Activated T-helper 9 cell treated with anti-CD3 and anti-CD28 coated beads, Interleukin-2, amount 50 U/mL, for 16 hours (primary cell): Measurements from ENCODE around the gene RHBDD3.
A peak's percentile ranks its signal among the peaks of the same experiment; 100 is the strongest.

Experiments used
- DNase-seq: peaks from one replicate; pipeline ENCODE4 v3.0.0-alpha.2; 2020; ENCODE audit warnings: low read depth

RHBDD3 gene

DNA sequence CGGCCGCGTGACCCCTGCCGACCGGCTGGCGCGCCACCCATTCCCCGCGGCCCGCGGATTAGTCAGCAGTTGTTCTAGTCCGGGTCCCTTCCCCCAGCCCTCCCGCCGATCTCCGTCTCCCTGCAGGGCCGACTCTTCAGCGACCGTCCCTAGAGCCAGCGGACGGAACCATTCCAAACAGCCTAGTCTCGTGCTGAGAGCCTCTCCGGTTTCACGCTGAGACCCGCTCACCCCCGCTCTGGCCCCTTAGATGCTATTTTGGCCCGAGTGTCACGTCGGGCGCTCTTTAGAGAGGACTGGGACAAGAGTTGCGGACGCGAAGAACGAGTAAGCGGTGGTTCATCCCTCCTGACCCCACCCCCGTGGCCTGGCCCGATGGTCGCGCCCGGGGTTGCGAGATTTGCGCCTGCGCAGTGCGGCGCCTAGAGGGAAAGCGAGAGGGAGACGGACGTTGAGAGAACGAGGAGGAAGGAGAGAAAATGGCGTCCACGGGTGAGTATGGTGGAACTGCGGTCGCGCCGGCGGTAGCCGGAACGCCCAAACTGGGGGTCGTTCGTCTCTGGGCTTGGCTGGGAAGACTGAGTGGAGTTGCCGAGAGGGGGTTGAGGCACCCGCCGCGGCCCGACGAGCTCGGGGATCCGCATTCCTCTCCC, at the start of gene RHBDD3, which contains the start of gene EWSR1:
TSS of gene RHBDD3 (minus strand) at position 124 of the 653 bp plus-strand sequence. CDS start 2,355 bp downstream, outside the sequence.
TSS of gene EWSR1 (plus strand) at position 411 of the 653 bp plus-strand sequence. CDS start at position 480, 69 bp downstream.
- peak; percentile 93 for DNase-seq

GRCh38 chr22:29316141-29316828, 48.5 kb upstream of the RHBDD3 start:
- no peak for DNase-seq

- DNase-seq = no peak
Measured at GRCh38 chr22:29315286-29316140, 47.7 kb upstream of the RHBDD3 start, which contains the start of gene RASL10A. Gene RASL10A (minus strand): TSS chr22:29315697. CDS start chr22:29315246, 451 bp downstream.

DNA sequence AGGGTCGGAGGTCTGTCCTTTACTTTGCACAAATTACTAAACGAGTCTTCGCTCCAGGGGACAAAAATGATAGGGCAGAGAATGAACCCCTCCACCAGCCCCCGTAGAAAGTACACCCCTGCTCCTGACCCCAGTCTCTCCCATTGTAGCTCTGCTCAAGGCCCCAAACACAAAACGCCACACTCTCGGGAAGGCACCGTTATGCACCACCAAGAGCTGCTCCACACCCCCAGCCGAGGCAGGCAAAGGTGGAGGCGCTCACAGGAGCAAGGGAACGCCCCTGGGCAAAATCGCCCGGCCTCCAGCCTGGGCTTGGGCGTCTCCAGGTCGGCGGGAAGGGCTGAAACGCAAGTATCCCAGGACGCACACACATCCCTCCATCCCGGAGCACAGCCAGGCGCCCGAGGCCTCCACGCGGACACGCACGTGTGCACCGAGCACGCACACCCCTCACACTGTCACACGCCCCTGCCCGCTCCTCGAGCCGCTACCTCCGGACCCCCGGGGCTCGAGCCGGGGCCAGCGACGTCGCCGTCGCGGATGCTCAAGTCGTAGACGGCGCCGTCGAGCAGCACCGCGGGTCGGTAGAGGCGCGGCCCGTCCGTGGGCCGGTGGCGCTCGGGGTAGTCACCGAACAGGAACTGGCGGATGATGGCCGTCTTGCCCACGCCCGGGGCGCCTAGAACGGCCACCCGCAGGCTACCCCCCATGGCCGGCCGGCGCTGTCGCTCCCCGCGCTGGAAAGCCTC, 46.9 kb upstream of the RHBDD3 start:
- DNase-seq = no peak

- no peak for DNase-seq
Measured at GRCh38 chr22:29313576-29314466, 46.0 kb upstream of the RHBDD3 start.

- DNase-seq = no peak
Measured at GRCh38 chr22:29313126-29313575, 45.4 kb upstream of the RHBDD3 start.

DNA sequence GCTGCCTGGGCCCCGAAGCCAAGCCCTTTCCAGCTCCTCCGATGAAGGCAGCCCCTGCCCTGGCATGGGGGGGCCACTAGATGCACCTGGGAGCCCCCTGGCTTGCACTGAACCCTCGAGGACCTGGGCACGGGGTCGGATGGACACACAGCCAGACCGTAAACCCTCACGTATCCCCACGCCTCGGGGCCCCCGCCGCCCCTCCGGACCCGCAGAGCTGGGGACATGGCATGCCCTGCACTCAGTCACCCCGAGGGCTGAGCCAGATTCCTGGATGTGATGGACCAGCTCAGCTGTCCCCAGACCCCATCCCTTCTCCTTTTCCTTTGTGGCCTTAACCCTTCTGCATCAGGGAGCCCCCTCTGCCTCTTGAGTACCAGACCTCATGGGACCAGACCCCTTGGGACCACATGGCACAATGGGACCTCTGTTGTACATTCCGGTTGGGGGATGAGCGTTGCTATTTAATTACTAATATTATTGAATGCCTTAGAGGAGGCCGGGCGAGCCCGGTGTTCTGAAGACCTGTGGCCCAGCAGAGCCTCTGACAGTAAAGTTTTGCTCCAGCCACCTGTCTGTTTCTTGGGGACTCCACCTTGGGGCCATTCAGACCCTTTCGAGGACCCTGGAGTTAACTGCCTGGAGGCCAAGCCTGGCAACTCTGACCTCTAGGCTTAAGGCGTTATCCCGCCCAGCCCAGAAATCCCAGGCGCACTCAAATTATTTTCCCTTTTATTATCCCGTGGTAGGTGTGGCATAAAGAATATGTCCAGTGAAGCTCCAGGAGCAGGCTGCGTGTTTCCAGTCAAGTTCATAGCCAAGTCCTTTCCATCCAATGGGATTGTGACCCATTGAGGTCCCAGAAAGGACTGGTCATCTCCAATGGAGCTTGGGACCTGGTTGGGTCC, 44.7 kb upstream of the RHBDD3 start:
- no peak for DNase-seq

DNA sequence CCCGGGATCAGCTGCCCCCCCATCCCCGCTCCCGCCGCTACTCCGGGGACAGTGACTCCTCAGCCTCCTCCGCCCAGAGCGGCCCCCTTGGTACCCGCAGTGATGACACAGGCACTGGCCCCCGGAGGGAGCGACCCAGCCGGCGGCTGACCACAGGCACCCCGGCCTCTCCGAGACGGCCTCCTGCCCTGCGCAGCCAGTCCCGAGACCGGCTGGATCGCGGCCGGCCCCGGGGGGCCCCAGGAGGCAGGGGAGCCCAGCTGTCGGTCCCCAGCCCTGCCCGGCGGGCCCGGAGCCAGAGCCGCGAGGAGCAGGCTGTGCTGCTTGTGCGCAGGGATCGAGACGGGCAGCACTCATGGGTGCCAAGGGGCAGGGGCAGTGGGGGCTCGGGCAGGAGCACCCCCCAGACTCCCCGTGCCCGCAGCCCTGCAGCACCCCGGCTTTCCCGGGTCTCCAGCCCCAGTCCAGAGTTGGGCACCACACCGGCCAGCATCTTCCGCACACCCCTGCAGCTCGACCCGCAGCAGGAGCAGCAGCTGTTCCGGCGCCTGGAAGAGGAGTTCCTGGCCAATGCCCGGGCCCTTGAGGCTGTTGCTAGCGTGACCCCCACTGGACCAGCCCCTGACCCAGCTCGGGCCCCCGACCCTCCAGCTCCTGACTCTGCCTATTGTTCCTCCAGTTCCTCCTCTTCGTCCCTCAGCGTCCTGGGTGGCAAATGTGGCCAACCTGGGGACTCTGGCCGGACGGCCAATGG, 43.9 kb upstream of the RHBDD3 start:
- DNase-seq = no peak

- DNase-seq = peak; percentile 49
Measured at GRCh38 chr22:29310863-29311339, 43.1 kb upstream of the RHBDD3 start.

GRCh38 chr22:29310065-29310862, 42.5 kb upstream of the RHBDD3 start:
- DNase-seq = no peak

GRCh38 chr22:29309332-29310064, 41.7 kb upstream of the RHBDD3 start:
- no peak for DNase-seq

- no peak for DNase-seq
Measured at GRCh38 chr22:29308791-29309262, 41.0 kb upstream of the RHBDD3 start.

GRCh38 chr22:29308148-29308790, 40.5 kb upstream of the RHBDD3 start:
- DNase-seq = no peak

DNA sequence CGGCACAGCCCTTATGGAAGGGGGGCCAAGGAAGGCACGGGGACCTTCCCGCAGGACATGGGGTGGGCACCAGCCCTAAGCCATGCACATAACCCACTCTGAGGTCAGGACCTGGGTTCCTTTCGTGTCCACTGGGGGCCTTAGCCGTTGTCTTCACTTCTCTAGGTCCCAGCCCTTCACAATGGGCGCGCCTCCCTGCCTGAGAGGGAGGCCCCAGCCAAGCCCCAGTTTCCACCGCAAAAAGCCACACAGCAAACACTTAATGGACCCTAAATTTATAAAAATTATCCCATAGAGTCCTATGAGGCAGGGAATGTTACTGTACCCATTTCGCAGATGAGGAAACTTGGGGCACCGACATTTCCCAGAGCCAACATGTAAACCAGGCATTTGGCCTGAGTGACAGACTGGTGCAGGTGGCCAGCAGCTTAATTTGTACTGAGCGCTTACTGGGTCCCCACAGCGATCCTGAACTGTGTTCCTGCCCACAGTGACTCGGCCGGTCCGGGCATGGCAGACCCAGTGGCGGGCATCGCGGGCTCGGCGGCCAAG, 39.9 kb upstream of the RHBDD3 start:
- DNase-seq = no peak

DNA sequence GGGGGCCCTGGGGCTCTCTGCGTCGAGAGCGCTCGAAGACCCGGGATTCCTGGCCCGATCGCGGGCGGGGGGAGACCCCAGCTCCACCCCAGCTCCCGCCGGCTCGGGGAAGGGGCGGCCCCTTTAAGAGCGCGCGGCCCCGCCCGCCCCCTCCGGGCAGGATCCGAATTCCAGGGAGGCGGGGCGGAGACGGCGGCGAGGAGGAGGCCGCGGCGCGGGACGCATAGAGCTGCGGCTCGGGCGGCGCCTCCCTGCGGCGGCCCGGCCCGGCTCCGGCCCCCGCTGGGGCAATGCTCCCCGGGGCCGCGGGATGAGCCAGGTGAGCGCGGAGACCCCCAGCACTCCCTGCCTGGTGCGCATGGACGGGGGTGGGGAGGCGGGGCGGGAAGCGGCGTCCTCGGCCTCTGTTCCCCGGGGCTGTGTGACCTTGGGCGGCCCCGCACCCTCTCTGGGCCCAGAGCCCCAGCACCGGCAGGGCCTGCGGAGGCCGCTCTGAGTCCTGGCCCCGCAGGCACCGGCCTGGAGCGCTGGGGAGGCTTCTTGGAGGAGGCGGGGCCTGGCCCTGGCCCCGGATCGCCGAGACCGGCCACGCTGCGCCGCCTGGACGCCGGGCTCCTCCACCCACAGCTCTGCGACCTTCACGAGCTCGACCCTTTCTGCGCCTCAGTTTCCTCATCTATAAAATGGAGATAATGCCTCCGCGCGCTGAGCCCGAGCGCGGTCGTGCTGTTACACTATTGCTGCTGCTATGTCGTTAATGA, 39.2 kb upstream of the RHBDD3 start:
- no peak for DNase-seq
